Measurements from ENCODE around the gene PPM1L. TPM values are rescaled to one million over a fixed set of nuclear protein-coding genes. Genes with fewer than 3 reads are reported as not detected.
"Not testable (repeated sequence)": the region's sequence is repeated elsewhere in the genome, so short reads cannot be mapped to it uniquely, and the experiment has no call there.

The PPM1L gene
- total RNA-seq, 2 donors from 2014 or later: 23.8 to 47.4 TPM

DNA sequence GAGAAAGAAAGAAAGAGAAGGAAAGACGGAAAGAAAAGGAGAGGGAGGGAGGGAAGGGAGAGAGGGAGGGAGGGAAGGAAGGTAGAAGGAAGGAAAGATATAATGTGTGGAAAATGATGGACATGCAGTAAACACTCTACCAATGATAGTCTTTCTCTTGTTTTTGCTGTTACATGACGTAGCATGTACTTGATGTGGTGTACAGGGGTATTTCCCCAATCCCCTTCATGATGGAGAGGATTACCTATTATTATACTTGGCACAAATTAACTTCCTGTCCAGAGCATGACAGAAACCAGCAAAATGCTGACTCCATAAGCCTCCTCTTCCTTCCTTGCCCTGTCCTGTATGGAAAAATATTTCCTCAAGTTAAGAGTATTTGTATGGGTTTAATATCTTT lies 224.7 kb downstream of the PPM1L start:
- no peak for DNase-seq (ENCODE audit: low spot score)
- Histone ChIP-seq H3K27me3 (no peaks in the 10 kb centered on the region), H3K36me3 (no peaks in the 10 kb centered on the region), H3K9me3 (peaks cover 0 to 7% of the 10 kb centered on the region in 2 donors), H3K27ac (no peak overlapping the region), H3K4me1 (no peaks in the 10 kb centered on the region), H3K4me3 (no peak overlapping the region)
- TF ChIP-seq, protein P1, sequence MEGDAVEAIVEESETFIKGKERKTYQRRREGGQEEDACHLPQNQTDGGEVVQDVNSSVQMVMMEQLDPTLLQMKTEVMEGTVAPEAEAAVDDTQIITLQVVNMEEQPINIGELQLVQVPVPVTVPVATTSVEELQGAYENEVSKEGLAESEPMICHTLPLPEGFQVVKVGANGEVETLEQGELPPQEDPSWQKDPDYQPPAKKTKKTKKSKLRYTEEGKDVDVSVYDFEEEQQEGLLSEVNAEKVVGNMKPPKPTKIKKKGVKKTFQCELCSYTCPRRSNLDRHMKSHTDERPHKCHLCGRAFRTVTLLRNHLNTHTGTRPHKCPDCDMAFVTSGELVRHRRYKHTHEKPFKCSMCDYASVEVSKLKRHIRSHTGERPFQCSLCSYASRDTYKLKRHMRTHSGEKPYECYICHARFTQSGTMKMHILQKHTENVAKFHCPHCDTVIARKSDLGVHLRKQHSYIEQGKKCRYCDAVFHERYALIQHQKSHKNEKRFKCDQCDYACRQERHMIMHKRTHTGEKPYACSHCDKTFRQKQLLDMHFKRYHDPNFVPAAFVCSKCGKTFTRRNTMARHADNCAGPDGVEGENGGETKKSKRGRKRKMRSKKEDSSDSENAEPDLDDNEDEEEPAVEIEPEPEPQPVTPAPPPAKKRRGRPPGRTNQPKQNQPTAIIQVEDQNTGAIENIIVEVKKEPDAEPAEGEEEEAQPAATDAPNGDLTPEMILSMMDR (IDR thresholded peaks at IDR 0.05): no peak

DNA sequence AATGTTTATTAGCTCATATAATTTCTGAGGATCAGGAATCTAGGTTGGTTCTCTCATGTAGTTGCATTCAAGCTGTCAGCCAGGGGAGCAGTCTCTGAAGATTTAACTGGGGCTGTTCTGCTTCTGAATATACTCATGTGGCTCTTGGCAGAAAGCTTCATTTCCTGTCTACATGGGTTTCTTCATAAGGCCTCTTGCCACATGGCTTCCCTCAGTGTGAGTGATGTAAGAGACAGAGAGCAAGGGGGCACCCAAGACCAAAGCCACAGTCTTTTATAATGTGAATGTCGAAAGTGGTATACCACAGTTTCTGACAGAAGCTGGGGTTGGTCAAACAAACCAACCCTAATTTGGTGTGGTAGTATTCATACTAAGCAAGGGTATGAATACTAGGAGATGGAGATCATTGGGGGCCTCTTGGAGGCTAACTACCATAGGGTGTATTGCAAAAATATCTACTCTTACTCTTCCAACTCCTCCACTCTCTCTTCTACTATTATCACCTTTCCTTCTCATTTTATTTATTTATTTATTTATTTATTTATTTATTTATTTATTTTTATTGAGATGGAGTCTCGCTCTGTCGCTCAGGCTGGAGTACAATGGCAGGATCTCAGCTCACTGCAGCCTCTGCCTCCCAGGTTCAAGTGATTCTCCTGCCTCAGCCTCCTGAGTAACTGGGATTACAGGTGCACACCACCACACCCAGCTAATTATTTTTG lies 225.3 kb downstream of the PPM1L start:
- Histone ChIP-seq H3K27me3 (no peaks in the 10 kb centered on the region), H3K27ac (no peak overlapping the region), H3K4me1 (no peaks in the 10 kb centered on the region), H3K36me3 (no peaks in the 10 kb centered on the region), H3K4me3 (no peak overlapping the region), H3K9me3 (peaks cover 0 to 7% of the 10 kb centered on the region in 2 donors)
- peak; percentile 58 for DNase-seq (ENCODE audit: low spot score)
- TF ChIP-seq, protein P1 (IDR thresholded peaks at IDR 0.05): no peak

DNA sequence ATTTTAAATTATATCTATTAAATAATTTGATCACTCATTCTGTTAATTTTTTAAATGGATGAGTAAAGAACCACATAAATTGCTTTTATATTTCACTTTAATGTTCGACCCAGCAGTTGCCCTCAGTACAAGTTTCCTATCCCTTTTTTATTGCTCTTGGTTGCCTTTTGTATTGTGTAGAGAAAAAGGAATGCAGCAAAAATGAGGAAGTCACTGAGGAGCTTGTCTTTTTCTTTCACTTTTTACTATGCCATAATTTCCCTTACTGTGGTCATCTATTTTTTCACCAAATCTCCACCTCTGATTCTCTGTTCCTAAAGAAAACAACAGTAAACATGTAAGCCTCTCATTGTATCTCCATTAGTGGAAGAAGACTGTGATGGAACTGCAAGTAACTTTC lies 226.5 kb downstream of the PPM1L start:
- H3K27ac ChIP-seq: no peak overlapping the region
- no peak for DNase-seq (ENCODE audit: low spot score)

DNA sequence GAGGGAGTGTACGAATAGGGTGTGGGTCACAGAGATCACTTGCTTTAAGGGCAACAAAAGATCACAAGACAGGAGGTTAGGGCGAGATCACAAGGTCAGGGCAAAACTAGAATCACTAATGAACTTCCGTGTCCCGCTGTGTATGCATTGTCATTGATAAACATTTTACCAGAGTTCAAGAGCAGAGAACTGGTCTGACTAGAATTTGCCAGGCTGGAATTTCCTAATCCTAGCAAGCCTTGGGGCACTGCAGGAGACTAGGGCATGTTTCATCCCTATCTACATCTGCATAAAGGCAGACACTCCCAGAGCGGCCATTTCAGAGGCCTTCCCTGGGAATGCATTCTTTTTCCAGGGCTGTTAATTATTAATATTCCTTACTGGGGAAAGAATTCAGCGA lies 227.9 kb downstream of the PPM1L start:
- not testable (repeated sequence) for H3K4me1 ChIP-seq; H3K27ac ChIP-seq; H3K9me3 ChIP-seq; H3K27me3 ChIP-seq; H3K36me3 ChIP-seq; H3K4me3 ChIP-seq; DNase-seq (ENCODE audit: low spot score)

More for the DNA sequence above, 226.5 kb downstream of the PPM1L start:
- Histone ChIP-seq H3K27me3 (no peaks in the 10 kb centered on the region), H3K4me3 (no peak overlapping the region), H3K36me3 (no peaks in the 10 kb centered on the region), H3K4me1 (no peaks in the 10 kb centered on the region), H3K9me3 (peaks cover 0 to 7% of the 10 kb centered on the region in 2 donors)
- TF ChIP-seq, protein P1 (IDR thresholded peaks at IDR 0.05): no peak

DNA sequence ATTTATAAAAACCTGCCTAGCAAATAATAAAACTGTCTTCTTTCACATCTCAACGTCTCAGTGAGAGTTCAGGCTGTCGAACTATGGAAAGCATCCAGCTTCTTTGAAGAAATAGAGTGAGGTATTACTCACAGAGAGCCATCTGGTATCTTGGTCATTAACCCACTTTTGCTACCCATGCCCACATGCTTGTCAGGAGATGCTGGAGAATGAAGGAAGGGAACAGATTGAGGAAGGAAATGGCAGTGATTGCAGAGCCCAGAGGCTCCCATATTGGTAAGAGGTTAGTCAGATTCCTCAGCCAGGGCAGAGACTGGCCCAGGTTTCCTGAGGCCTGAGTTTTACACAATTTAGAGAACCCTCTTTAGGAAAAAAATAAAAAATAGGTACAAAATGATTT lies 230.0 kb downstream of the PPM1L start:
- no peak for DNase-seq (ENCODE audit: low spot score)
- Histone ChIP-seq H3K4me1 (no peaks in the 10 kb centered on the region), H3K9me3 (peaks cover 0 to 7% of the 10 kb centered on the region in 2 donors), H3K27ac (no peak overlapping the region), H3K36me3 (no peaks in the 10 kb centered on the region), H3K27me3 (no peaks in the 10 kb centered on the region), H3K4me3 (no peak overlapping the region)
- TF ChIP-seq, protein P1 (IDR thresholded peaks at IDR 0.05): no peak

DNA sequence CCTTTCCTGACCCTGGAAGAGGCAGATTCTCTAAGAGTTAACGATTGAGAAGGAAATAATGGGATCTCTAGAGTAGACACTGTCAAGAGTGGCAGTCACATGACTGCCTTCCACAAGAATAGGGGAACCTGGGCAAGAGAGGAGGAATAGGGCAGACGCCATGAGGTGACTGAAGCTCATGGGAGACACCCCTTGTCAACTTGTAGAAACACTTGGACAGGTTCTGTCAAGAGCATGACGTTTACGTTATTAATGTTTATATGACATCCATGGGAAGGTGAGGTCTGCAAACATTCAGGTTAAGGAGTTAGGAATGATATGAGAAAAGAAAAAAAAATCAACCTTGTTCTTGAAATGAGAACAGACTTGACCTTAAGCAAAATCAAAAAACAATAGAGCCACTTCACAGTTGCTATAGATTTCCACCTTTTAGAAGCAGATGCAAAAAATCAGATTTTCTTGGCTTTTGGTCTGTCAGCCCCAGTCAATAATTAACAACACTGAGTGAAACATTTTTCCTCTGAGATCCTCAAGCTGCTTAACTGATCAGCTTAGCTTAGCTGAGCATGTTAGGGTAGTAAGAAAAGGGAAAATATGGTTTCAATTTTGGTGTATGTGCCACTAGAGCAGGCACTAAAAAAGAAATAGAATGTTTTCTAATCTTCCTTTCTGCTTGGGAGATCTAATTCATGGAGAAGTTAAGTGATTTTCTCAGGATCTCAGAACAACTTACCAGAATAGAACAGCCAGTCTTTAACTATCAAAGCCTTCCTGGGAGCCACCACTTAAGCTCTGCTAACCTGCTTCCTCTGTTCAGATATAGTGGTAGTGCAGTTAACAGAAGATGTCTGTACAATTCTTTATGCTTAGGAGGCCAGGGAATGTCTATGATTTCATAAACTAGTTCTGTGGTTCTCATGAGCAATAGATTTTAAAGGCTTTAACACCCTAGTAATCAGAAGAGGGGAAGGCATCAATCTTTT lies 232.2 kb downstream of the PPM1L start:
- DNase-seq (ENCODE audit: low spot score): no peak
- Histone ChIP-seq H3K4me1 (no peaks in the 10 kb centered on the region), H3K27me3 (no peaks in the 10 kb centered on the region), H3K9me3 (peaks cover 0 to 7% of the 10 kb centered on the region in 2 donors), H3K36me3 (no peaks in the 10 kb centered on the region), H3K4me3 (no peak overlapping the region), H3K27ac (no peak overlapping the region)
- TF ChIP-seq, protein P1 (IDR thresholded peaks at IDR 0.05): no peak

All from right atrium auricular region (tissue), 2 donors.